HG03439 (cell line): ENCODE results near the gene UBAC2.

Experiments
- ATAC-seq: cut with Tn5 transposase; IDR thresholded peaks from one replicate; pipeline ENCODE4 v1.9.1; 2021; ENCODE audit warnings: mild to moderate bottlenecking, moderate library complexity; ENCODE audit not compliant: unreplicated experiment

UBAC2 gene

GRCh38 chr13:99352351-99353245, 151.9 kb downstream of the UBAC2 start:
- no peak for ATAC-seq

GRCh38 chr13:99353246-99353600, 152.6 kb downstream of the UBAC2 start:
- ATAC-seq, result no peak

GRCh38 chr13:99353836-99354235, 153.2 kb downstream of the UBAC2 start:
- ATAC-seq, result no peak

DNA sequence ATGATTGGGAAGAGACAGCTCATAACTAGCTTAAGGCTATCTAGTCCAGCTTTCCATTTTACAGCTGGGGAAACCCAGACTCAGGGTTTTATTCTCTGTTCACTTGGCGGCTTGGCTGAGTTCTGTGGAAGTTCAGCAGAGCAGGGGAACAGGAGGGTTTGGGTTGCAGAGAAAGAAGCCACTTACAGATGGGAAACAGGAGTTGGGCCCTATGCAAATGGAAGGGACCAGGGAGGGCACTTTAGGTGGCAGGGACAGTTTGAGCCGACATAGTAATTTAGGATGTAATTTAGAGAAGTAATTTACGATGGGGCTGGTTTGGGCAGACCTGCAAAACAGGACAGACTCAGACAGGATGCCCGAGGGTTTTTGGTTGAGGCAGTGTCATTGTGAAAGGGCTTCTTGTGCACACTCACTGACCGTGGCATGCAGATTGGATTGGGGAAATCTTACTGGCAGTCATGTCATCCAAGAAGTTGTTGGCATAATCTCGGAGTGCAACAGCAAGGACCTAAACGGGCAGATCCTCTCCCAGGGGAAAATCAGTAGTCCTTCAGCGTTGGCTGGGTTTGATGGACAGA, 153.8 kb downstream of the UBAC2 start:
- ATAC-seq, result no peak

- no peak for ATAC-seq
These were observed 154.8 kb downstream of the UBAC2 start for GRCh38 chr13:99355267-99356011.

- no peak for ATAC-seq
These were observed 155.3 kb downstream of the UBAC2 start for GRCh38 chr13:99356012-99356261.

DNA sequence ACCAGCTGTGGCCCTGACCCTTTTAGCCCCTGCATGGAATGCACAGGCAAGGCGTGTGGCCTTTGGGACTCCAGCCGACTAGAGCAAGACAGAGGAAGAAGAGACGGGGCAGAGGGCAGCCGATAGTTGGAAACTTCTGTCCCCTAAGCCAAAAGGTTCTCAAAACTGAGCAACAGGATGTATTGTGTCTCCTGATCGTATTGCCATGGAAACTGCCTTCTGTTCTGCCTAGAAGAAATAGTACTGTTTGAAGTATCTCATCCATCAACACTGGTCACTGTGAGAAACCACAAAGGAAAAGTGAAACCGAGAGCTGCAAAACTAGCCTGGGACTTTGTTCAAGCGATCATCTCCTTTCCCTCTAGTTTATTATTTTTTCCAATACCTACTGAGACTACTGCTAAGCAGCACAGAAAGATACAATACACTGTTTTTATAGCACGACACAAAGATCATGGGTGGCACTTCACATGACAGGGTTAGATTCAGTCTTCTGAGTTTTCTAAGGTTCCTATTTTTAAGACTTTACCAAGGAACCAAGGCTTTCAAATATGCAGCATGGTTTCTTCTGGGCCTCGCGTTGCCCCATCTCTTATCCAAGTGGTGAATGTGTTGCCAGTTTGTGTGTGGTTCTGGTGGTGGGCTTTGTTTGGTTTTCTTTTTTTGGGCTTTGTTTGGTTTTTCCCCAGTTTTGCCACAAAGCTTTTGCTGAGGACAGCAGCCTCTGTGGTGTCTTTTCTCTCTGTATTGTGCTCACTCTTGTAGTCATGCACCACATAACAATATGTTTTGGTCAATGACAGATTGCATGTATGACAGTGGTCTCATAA, 155.8 kb downstream of the UBAC2 start:
- peak; percentile 53 for ATAC-seq

DNA sequence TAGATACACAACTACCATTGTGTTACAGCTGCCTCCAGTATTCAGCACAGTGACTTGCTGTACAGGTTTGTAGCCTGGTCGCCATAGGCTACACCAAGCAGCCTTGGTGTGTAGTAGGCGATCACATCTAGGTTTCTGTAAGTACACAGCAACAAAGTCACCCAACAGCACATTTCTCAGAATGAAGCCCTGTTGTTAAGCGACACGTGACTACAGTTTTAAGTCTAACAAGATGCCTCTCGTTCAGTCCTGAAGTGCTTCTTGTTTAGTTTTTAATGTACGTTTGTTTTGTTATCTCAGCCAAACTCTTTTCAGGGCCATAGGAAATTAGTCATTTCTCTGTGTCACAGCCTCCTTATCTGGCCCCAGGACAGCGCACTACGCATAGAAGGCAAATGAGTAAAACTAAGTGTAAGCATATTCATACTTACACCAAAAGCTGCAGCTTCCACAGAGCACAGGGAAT, 156.5 kb downstream of the UBAC2 start:
- ATAC-seq, result peak; percentile 32

GRCh38 chr13:99357941-99358340, 157.3 kb downstream of the UBAC2 start:
- no peak for ATAC-seq

- ATAC-seq, result no peak
These were observed 158.9 kb downstream of the UBAC2 start for GRCh38 chr13:99359528-99359927.

GRCh38 chr13:99360696-99361095, 160.0 kb downstream of the UBAC2 start:
- ATAC-seq, result no peak

DNA sequence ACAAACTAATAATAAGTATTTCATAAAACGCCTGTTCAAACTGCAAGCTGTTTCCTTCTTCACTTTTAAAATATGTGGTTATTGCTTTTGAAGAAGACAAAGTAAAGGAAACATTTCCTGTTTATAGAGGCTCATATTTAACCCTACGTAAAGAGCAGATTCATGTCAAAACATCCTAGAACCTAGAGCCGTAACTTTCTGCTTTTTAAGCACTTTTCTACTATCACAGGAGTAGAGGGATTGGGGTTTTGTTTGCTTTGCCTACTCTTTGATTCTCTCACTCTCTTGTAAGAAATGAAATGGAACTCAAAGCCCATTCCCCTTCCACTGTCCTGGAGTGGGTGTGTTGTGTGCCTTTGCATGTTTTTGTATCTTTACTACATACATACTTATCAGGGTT, 160.5 kb downstream of the UBAC2 start:
- no peak for ATAC-seq

- no peak for ATAC-seq
These were observed 161.7 kb downstream of the UBAC2 start for GRCh38 chr13:99362362-99362761.

- ATAC-seq, result no peak
These were observed 162.7 kb downstream of the UBAC2 start for GRCh38 chr13:99363391-99363790.

- ATAC-seq, result peak; percentile 44
These were observed 163.3 kb downstream of the UBAC2 start for GRCh38 chr13:99363949-99364348.

GRCh38 chr13:99366075-99366987, 165.7 kb downstream of the UBAC2 start:
- no peak for ATAC-seq

DNA sequence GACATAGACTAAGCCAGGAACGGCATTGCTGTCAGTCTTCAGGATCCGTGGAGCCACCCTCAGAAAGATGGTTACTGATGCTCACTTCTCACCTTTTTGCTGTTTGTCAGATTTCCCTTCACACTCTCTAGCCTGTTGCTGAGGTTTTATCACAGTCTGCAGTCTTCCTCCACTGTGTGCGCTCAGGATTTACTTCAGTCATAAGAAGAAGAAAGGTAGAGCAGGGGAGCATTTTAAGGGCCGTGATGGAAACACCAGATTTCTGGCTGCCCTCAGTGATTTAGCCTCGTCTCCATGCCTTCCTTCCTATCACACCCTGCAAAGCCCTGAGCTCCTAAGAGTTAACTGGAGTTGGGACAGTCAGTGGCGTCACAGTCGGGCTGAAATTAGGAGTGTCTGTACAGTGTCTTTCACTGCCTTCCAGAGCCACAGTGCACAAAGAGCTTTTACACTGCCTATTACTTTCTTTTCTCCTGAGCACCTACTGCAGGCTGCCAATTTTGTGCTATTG, 166.5 kb downstream of the UBAC2 start:
- no peak for ATAC-seq

GRCh38 chr13:99367663-99368448, 167.2 kb downstream of the UBAC2 start:
- ATAC-seq, result no peak
